HEK293 (cell line): ENCODE results near the gene POC5.

Experiments
- SALL2 ChIP-seq: fragments of 450-650 bp; formaldehyde crosslinking; IDR thresholded peaks from 2 replicates; pipeline ENCODE4 v1.5.0; 2017; ENCODE audit warnings: missing biosample characterization, mild to moderate bottlenecking, missing genetic modification characterization, borderline replicate concordance
- ZNF121 ChIP-seq: fragments of 450-650 bp; formaldehyde crosslinking; IDR thresholded peaks from 2 replicates; pipeline ENCODE4 v1.5.1; 2016; ENCODE audit warnings: missing biosample characterization, missing genetic modification characterization
- ZNF776 ChIP-seq: fragments of 450-650 bp; formaldehyde crosslinking; IDR thresholded peaks from 2 replicates; pipeline ENCODE4 v1.5.0; 2017; ENCODE audit warnings: missing biosample characterization, missing genetic modification characterization, borderline replicate concordance
- TF ChIP-seq, protein P1 (sequence below): fragments of 450-650 bp; formaldehyde crosslinking; IDR thresholded peaks from 2 replicates; pipeline ENCODE4 v1.5.1; 2016; ENCODE audit warnings: missing biosample characterization, missing genetic modification characterization

DNA sequence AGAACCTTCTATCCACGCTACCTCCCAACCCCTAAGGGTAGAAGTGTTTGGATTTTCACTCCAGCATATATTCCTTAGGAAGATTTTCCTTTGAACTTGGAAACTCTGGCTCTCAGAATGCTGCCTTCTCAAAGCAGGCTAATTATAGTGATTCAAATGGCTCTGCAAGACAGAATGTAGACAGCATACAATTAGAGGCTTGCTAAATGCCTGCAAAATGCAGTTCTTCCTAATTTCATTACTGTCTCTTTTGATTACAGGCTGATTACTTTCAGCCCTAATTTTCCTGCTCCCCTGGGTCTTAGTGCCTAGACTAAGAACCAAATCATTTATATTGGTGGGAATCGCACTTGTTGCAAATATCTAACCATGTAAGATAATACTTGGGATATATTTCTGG, 55.2 kb downstream of the POC5 start:
- TF ChIP-seq ZNF121 (tag by site-specific recombination) = no peak
- TF ChIP-seq, protein P1, sequence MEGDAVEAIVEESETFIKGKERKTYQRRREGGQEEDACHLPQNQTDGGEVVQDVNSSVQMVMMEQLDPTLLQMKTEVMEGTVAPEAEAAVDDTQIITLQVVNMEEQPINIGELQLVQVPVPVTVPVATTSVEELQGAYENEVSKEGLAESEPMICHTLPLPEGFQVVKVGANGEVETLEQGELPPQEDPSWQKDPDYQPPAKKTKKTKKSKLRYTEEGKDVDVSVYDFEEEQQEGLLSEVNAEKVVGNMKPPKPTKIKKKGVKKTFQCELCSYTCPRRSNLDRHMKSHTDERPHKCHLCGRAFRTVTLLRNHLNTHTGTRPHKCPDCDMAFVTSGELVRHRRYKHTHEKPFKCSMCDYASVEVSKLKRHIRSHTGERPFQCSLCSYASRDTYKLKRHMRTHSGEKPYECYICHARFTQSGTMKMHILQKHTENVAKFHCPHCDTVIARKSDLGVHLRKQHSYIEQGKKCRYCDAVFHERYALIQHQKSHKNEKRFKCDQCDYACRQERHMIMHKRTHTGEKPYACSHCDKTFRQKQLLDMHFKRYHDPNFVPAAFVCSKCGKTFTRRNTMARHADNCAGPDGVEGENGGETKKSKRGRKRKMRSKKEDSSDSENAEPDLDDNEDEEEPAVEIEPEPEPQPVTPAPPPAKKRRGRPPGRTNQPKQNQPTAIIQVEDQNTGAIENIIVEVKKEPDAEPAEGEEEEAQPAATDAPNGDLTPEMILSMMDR (tag by site-specific recombination) = no peak
- no peak for TF ChIP-seq ZNF776
- TF ChIP-seq SALL2 (tag by site-specific recombination) = no peak
